Endometrium (tissue), 2 donors: ENCODE measurements around the gene STK39.

ENCODE experiments used
- FAIRE-seq: peaks from 2 replicates; lab custom pipeline; 2012; peaks lifted over from hg19 to GRCh38; lab: Jason Lieb, UNC
- donor health status: control.
- donor health status: control.

STK39 gene

DNA sequence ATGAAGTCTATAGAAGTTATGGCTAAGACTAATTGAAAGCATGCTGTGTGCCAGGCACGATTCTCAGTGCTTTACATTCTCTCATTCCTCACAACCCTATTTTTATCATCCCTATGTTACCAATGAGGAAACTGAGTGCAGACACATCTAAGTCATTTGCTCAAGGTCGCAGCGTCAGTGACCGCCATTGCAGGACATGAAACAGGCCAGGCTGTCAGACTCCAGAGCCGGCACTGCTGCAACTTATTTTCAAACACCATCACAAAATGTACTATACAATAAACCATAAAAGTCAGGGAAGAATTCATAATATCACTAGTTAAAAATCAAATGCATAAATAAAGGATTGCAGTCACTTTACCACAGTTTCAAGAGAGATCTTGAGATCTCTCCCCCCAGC lies 5.6 kb downstream of the STK39 start:
- no peak for FAIRE-seq

GRCh38 chr2:168241208-168241607 lies 6.2 kb downstream of the STK39 start:
- no peak for FAIRE-seq

GRCh38 chr2:168239281-168239680 lies 8.1 kb downstream of the STK39 start:
- FAIRE-seq, result no peak

DNA sequence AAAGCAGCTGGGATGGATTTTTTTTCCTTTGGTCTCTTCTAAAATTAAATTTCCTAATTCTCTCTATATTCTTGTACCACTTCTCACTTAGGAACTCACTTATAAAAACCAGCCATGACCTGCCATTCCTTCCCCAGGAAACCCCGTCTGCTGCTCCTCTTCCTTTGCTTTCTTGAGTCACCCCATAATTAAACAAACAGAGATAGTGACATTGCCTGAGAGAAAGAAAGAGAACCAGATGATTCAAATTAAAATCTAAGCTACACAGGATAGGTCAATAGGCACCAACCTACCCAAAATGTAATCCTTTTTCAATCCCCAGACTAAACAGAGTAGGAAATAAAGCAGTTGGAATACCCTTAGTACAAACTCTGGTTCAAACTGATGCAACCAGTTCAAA lies 9.7 kb downstream of the STK39 start:
- FAIRE-seq, result no peak

DNA sequence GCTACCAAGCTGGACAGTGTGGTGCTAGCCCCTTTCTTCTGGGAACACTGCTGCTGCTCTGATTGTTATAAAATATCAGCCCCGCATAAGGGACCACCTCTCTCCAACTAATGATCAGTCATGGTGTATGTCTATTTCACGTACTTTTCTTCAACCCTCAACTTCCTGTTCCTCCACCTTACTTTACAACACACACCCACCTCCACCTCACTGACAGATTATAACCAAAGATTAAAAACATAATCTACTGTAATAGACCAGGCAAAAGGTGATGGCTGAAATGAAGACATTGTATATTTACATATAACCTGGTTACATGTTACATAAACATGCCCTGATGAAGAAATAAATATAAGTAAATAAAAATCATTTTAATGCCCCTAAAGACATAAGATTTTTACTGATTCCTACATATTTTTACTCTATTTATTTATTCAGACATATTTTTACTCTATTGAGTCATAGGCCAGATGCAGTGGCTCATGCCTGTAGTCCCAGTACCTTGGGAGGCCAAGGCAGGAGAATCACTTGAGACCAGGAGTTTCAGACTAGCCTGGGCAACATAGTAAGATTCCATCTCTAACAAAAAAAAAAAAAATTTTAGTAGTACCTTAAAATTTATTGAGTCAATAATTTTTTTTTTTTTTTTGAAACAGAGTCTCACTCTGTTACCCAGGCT lies 12.8 kb downstream of the STK39 start:
- no peak for FAIRE-seq

- no peak for FAIRE-seq
Measured at GRCh38 chr2:168233726-168234406, 13.5 kb downstream of the STK39 start.

GRCh38 chr2:168233166-168233565 lies 14.2 kb downstream of the STK39 start:
- no peak for FAIRE-seq

GRCh38 chr2:168231609-168232241 lies 15.7 kb downstream of the STK39 start:
- no peak for FAIRE-seq

GRCh38 chr2:168230389-168230788 lies 17.0 kb downstream of the STK39 start:
- FAIRE-seq, result no peak

GRCh38 chr2:168224346-168224745 lies 23.0 kb downstream of the STK39 start:
- no peak for FAIRE-seq

GRCh38 chr2:168222088-168222487 lies 25.3 kb downstream of the STK39 start:
- no peak for FAIRE-seq

DNA sequence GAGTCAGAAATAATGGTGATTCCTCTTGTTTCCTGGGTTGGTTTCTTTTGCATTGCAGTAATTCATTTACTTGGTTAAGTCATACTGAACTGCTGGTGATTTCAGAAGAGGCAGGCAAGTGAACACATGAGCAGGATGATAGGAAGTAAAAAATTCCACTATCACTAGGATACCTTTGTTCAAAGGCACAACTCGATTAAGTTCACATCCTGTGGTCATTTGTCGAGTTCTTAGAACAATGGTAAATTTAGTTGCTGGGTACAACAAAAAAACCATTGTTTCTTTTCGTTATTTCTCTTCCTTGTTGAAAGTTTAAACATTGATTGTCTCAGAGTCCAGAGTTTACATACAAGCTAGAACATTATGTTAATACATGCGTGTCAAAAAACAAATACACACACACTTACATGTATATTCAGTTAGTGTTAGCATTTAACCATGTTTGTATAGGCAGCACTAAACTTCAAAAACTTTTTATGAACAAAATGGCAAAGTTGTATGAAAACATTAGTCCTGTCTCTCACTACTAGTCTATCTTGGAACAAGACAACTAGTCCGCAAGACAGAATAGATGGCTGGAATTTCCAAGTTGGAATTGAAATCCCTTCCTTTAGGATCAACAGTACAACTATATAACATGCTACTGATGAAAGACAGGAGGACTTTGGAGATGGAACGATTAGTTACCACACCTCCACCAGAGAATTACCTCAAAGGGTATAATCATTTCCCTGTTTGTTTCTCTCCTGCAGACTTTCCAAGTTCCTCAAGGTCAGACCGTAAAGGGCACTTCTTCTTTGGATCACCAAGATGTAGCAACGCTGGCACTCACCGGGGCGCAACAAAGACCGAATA lies 26.2 kb downstream of the STK39 start:
- no peak for FAIRE-seq

- no peak for FAIRE-seq
Measured at GRCh38 chr2:168217920-168218319, 29.5 kb downstream of the STK39 start.

- no peak for FAIRE-seq
Measured at GRCh38 chr2:168216351-168217005, 30.9 kb downstream of the STK39 start.

DNA sequence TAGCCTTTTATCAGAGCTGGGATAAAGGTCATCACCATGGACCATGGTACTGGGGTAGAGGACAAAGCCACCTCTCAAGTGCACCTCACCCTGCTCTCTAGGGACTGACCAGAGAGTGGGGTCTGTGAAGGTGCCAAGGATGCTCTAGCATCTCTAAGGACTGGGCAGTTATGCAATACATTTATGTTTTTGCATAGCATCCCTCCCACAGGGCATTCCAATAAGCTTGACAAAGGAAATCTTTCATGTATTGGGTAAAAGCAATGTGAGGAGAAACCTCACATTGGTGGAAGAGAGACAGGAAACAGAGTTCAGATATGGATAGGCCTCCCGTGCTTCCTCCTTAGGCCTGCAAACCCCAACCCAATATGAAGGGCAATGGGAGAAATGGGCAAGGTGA lies 31.6 kb downstream of the STK39 start:
- no peak for FAIRE-seq

DNA sequence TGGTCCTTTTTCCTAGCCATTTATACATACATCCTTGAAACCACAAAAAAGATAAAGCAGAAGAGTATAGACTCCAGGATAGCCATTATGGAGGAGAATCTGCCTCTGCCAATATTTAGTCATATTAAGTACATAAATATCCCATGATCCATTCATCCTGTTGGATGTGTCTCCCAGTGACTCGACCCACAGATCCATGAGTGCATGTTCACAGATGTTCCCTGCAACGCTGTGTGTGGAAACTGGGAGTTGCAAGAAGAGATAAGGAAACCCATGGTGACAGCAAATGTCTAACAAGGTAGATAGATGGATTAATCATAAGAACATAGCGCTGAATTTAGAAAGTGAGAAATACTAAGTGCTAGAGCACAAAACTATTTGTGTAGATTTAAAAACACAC lies 34.5 kb downstream of the STK39 start:
- FAIRE-seq, result no peak

GRCh38 chr2:168212167-168212566 lies 35.2 kb downstream of the STK39 start:
- no peak for FAIRE-seq

DNA sequence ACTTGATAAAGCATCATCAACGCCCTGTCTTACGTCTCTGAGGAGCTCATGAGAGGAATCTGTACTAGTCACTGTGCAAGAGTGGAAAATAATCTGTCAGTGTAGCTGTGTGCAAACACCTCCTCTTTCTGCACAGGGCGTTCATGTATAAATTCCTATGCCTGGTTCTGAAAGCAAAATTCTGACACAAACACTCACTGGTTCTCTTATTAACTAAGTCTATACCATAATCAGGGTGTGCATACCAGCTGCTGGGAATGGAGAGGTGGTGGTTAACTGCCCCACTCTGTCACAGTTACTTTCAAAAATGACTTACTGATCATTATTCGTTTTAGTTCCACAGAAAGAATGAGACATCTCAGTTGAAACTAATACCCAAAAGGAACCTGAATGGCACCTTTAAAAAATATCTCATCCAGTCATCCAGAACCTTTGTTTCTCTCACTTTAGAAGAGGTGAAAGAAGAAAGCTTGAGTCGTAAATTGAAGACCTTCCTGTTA lies 35.7 kb downstream of the STK39 start:
- no peak for FAIRE-seq

GRCh38 chr2:168210895-168211570 lies 36.4 kb downstream of the STK39 start:
- FAIRE-seq, result no peak

GRCh38 chr2:168210216-168210894 lies 37.0 kb downstream of the STK39 start:
- no peak for FAIRE-seq

- FAIRE-seq, result no peak
Measured at GRCh38 chr2:168208652-168209051, 38.7 kb downstream of the STK39 start.
